CD8-positive, alpha-beta memory T cell (primary cell): ENCODE results near the gene PARP2. TPM values are rescaled to one million over a fixed set of nuclear protein-coding genes. Genes with fewer than 3 reads are reported as not detected.

Experiments
- CTCF ChIA-PET: fragments of 350-600 bp; sonication (Branson Sonifier 250); formaldehyde crosslinking; loops from one replicate; lab custom pipeline; 2021; ENCODE audit warnings: antibody characterized with exemption; lab: Charles Lee
- POLR2A ChIA-PET: fragments of 350-600 bp; sonication (Branson Sonifier 250); formaldehyde crosslinking; loops from one replicate; lab custom pipeline; 2021; ENCODE audit warnings: antibody characterized with exemption; lab: Charles Lee
- DNase-seq, 5 donors: peaks; one replicate each; pipeline versions ENCODE4 v3.0.0 to v3.0.0-alpha.2; 2020 to 2022; ENCODE audit warnings: mixed read lengths in 1 of 5
- H3K27ac ChIP-seq: one replicate; pipeline ENCODE4 v1.7.0; 2013; ENCODE audit warnings: low read depth, mild to moderate bottlenecking, low read length, moderate library complexity
- H3K27me3 ChIP-seq: 2 replicates; pipeline ENCODE4 v1.7.0; 2013; ENCODE audit warnings: low read length, mild to moderate bottlenecking; ENCODE audit not compliant: insufficient read depth, poor library complexity, severe bottlenecking
- H3K36me3 ChIP-seq: 2 replicates; pipeline ENCODE4 v1.7.0; 2013; ENCODE audit warnings: mild to moderate bottlenecking, low read length, moderate library complexity; ENCODE audit not compliant: insufficient read depth
- H3K4me1 ChIP-seq: 2 replicates; pipeline ENCODE4 v1.7.0; 2013; ENCODE audit warnings: mild to moderate bottlenecking, low read length, moderate library complexity; ENCODE audit not compliant: insufficient read depth
- H3K4me3 ChIP-seq: 2 replicates; pipeline ENCODE4 v1.7.0; 2013; ENCODE audit warnings: mild to moderate bottlenecking, low read length
- H3K9me3 ChIP-seq: 2 replicates; pipeline ENCODE4 v1.7.0; 2013; ENCODE audit warnings: mild to moderate bottlenecking, low read length
- H3K27ac Mint-ChIP-seq, 8 donors: one replicate each; pipeline ENCODE4 v1.8.0; 2020 to 2021; ENCODE audit warnings: mixed read lengths in 8 of 8, mild to moderate bottlenecking in 6 of 8, inconsistent platforms in 3 of 8, moderate library complexity in 3 of 8
- H3K27me3 Mint-ChIP-seq, 2 donors: one replicate each; pipeline ENCODE4 v1.8.0; 2020 to 2021; ENCODE audit warnings: mixed read lengths in 2 of 2, mild to moderate bottlenecking in 1 of 2, moderate library complexity in 1 of 2
- H3K36me3 Mint-ChIP-seq, 3 donors: one replicate each; pipeline ENCODE4 v1.8.0; 2020 to 2021; ENCODE audit warnings: mixed read lengths in 3 of 3, inconsistent platforms in 1 of 3, mild to moderate bottlenecking in 1 of 3
- H3K4me1 Mint-ChIP-seq, 3 donors: one replicate each; pipeline ENCODE4 v1.8.0; 2020 to 2021; ENCODE audit warnings: mixed read lengths in 3 of 3, inconsistent platforms in 1 of 3, mild to moderate bottlenecking in 1 of 3
- H3K4me3 Mint-ChIP-seq, 7 donors: one replicate each; pipeline ENCODE4 v1.8.0; 2020 to 2021; ENCODE audit warnings: mixed read lengths in 7 of 7, mild to moderate bottlenecking in 6 of 7, moderate library complexity in 4 of 7, inconsistent platforms in 2 of 7
- H3K9me3 Mint-ChIP-seq, 5 donors: one replicate each; pipeline ENCODE4 v1.8.0; 2020 to 2022; ENCODE audit warnings: mixed read lengths in 5 of 5, mild to moderate bottlenecking in 3 of 5, moderate library complexity in 2 of 5, inconsistent platforms in 1 of 5
- polyA plus RNA-seq: library from polyadenylated mRNA; unstranded; fragments of 300-500 nt; fragmentation: Illumina TruSeq; gene quantifications from one replicate; pipeline ENCODE4 v1.2.3, GENCODE V29; 2021
- total RNA-seq, 2 experiments: library from RNA; stranded (reverse); gene quantifications; one replicate each; pipeline ENCODE4 v1.2.3, GENCODE V29; 2021

The PARP2 gene
- total and polyA plus RNA-seq, 3 experiments from 2014 or later: 13.6 to 41.3 (median 35.0) TPM

DNA sequence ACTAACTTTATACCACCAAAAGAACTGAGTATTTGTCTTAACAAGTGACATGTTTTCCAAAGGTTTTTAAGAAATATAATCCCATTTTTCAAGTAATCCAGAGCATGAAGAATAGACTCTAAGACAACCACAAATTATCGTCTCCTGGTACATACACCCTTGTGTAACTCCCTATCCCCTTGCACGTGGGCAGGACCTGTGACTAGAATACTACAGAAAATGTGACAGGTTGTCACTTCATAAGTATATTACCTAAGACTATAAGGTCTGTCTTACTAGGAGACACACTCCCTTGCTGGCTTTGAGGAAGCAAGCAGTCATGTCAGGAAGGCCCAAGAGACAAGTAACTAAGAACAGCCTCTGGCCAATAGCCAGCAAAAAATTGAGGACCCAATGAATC, 29.4 kb upstream of the PARP2 start:
- ChIA-PET CTCF (interaction anchor here (0.5 kb wide), 1 partner anchor 28 kb away, joined by 3 read pairs; no protein-coding TSS in a partner anchor), POLR2A (no interaction called here)
- Histone ChIP-seq H3K27ac (no peak overlapping the region), H3K9me3 (no peaks in the 10 kb centered on the region), H3K4me3 (no peak overlapping the region), H3K4me1 (no peaks in the 10 kb centered on the region), H3K27me3 (no peaks in the 10 kb centered on the region), H3K36me3 (peaks cover 27% of the 10 kb centered on the region)
- Mint-ChIP-seq H3K27me3 (no peaks in the 10 kb centered on the region), H3K36me3 (peaks cover 0 to 63% (median 20%) of the 10 kb centered on the region in 3 donors), H3K27ac (peak overlapping the region in 1 of 8 donors; percentile 12), H3K4me3 (no peak overlapping the region), H3K9me3 (no peaks in the 10 kb centered on the region), H3K4me1 (no peaks in the 10 kb centered on the region)
- DNase-seq: no peak

GRCh38 chr14:20317720-20318119, 25.7 kb upstream of the PARP2 start:
- no peak for DNase-seq
- Mint-ChIP-seq H3K27me3 (no peaks in the 10 kb centered on the region), H3K9me3 (no peaks in the 10 kb centered on the region), H3K27ac (no peak overlapping the region), H3K4me1 (peaks cover 0 to 4% (median 0%) of the 10 kb centered on the region in 3 donors), H3K36me3 (peaks cover 0 to 69% (median 22%) of the 10 kb centered on the region in 3 donors), H3K4me3 (no peak overlapping the region)
- peaks cover 18% of the 10 kb centered on the region for H3K36me3 ChIP-seq
- H3K4me1 ChIP-seq: no peaks in the 10 kb centered on the region
- H3K27me3 ChIP-seq: no peaks in the 10 kb centered on the region
- POLR2A ChIA-PET: no interaction called here
- H3K9me3 ChIP-seq: no peaks in the 10 kb centered on the region
- H3K27ac ChIP-seq: no peak overlapping the region
- CTCF ChIA-PET: interaction anchor here (1.1 to 1.4 kb wide), 3 partner anchors 9 to 291 kb away, joined by 3 to 4 read pairs (median 4); no protein-coding TSS in a partner anchor
- no peak overlapping the region for H3K4me3 ChIP-seq

GRCh38 chr14:20327005-20327869, 16.2 kb upstream of the PARP2 start:
- no peak overlapping the region for H3K27ac ChIP-seq
- ChIA-PET POLR2A (interaction anchor here (1.6 kb wide), 1 partner anchor 16 kb away, joined by 9 read pairs; the partner anchor contains the start of gene PARP2), CTCF (interaction anchor here (0.7 to 11.0 kb wide), 31 partner anchors 9 to 369 kb away, joined by 3 to 144 read pairs (median 4); partner anchors contain the start of genes PARP2 and PIP4P1)
- H3K4me1 ChIP-seq: peaks cover under 1% of the 10 kb centered on the region
- H3K4me3 Mint-ChIP-seq: peak overlapping the region in 2 of 7 donors; percentile 26 to 33
- peaks cover 0 to 32% (median 4%) of the 10 kb centered on the region in 3 donors for H3K36me3 Mint-ChIP-seq
- peak overlapping the region; percentile 16 to 92 (median 78) for H3K27ac Mint-ChIP-seq
- H3K9me3 Mint-ChIP-seq: no peaks in the 10 kb centered on the region
- H3K27me3 Mint-ChIP-seq: no peaks in the 10 kb centered on the region
- peak in 3 of 5 donors; percentile 6 to 67 (median 60) for DNase-seq
- no peaks in the 10 kb centered on the region for H3K36me3 ChIP-seq
- H3K4me3 ChIP-seq: no peak overlapping the region
- no peaks in the 10 kb centered on the region for H3K9me3 ChIP-seq
- no peaks in the 10 kb centered on the region for H3K27me3 ChIP-seq
- peaks cover 22 to 39% (median 27%) of the 10 kb centered on the region in 3 donors for H3K4me1 Mint-ChIP-seq

DNA sequence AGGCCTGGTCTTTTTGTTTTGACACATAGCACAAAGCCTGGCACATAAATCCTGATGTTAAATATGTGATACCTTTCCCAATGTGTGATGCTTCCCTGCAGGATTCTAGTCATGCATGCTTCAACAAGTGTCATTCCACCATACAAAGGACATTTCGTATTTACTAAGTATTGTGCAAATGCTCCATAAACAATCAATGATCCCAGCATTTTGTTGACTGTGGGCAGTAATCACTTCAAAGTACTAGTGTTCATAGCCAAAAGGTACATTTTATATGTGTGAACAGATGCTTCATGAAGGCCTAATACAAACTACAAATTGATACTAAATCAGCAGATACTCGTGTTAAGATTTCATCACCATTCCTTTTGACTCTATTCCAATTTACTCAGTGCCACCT, 14.7 kb upstream of the PARP2 start:
- Mint-ChIP-seq H3K27ac (peak overlapping the region in 3 of 8 donors; percentile 17 to 48 (median 41)), H3K4me1 (peaks cover 34 to 53% (median 41%) of the 10 kb centered on the region in 3 donors), H3K4me3 (peak overlapping the region in 1 of 7 donors; percentile 16), H3K27me3 (no peaks in the 10 kb centered on the region), H3K36me3 (peaks cover 0 to 32% (median 4%) of the 10 kb centered on the region in 3 donors), H3K9me3 (no peaks in the 10 kb centered on the region)
- Histone ChIP-seq H3K36me3 (no peaks in the 10 kb centered on the region), H3K4me1 (peaks cover 13% of the 10 kb centered on the region), H3K27ac (no peak overlapping the region), H3K27me3 (no peaks in the 10 kb centered on the region), H3K4me3 (no peak overlapping the region), H3K9me3 (no peaks in the 10 kb centered on the region)
- CTCF ChIA-PET: interaction anchor here (1.1 to 11.0 kb wide), 9 partner anchors 10 to 355 kb away, joined by 3 to 144 read pairs (median 11); partner anchors contain the start of genes PARP2 and PIP4P1
- no peak for DNase-seq
- POLR2A ChIA-PET: no interaction called here

DNA sequence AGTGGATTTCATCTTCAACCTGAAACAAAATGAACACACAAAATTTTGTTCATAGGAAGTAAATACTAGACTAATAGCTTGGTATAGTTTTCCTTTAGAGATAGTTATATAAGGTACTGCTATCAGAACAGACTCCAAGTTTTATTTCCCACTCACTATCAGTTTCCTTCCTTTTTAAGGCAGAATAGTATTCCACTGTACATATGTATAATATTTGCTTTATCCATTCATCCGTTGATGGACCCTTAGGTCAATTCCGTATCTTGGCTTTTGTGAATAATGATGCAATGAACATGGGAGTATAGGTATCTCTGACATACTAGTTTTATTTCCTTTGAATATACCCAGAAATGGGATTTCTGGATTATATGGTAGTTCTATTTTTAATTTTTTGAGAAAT, 14.1 kb upstream of the PARP2 start:
- H3K27ac Mint-ChIP-seq: peak overlapping the region in 3 of 8 donors; percentile 9 to 28 (median 17)
- H3K4me1 Mint-ChIP-seq: peaks cover 34 to 53% (median 42%) of the 10 kb centered on the region in 3 donors
- Histone ChIP-seq H3K27me3 (no peaks in the 10 kb centered on the region), H3K4me3 (no peak overlapping the region), H3K4me1 (peaks cover 16% of the 10 kb centered on the region), H3K36me3 (no peaks in the 10 kb centered on the region), H3K27ac (no peak overlapping the region), H3K9me3 (no peaks in the 10 kb centered on the region)
- no peak overlapping the region for H3K4me3 Mint-ChIP-seq
- no peak for DNase-seq
- CTCF ChIA-PET: interaction anchor here (1.1 to 11.0 kb wide), 4 partner anchors 13 to 303 kb away, joined by 3 to 144 read pairs (median 38); partner anchors contain the start of gene PARP2
- POLR2A ChIA-PET: no interaction called here
- no peaks in the 10 kb centered on the region for H3K9me3 Mint-ChIP-seq
- no peaks in the 10 kb centered on the region for H3K27me3 Mint-ChIP-seq
- H3K36me3 Mint-ChIP-seq: peaks cover 0 to 27% (median 4%) of the 10 kb centered on the region in 3 donors

- H3K4me3 Mint-ChIP-seq: peak overlapping the region in 2 of 7 donors; percentile 15 to 34
- POLR2A ChIA-PET: no interaction called here
- peak overlapping the region in 3 of 8 donors; percentile 72 to 85 (median 77) for H3K27ac Mint-ChIP-seq
- H3K36me3 ChIP-seq: no peaks in the 10 kb centered on the region
- H3K4me1 Mint-ChIP-seq: peaks cover 34 to 56% (median 42%) of the 10 kb centered on the region in 3 donors
- no peaks in the 10 kb centered on the region for H3K27me3 ChIP-seq
- no peak for DNase-seq
- H3K36me3 Mint-ChIP-seq: peaks cover 0 to 17% (median 0%) of the 10 kb centered on the region in 3 donors
- no peak overlapping the region for H3K4me3 ChIP-seq
- H3K9me3 Mint-ChIP-seq: no peaks in the 10 kb centered on the region
- peaks cover 16% of the 10 kb centered on the region for H3K4me1 ChIP-seq
- H3K27ac ChIP-seq: no peak overlapping the region
- H3K27me3 Mint-ChIP-seq: no peaks in the 10 kb centered on the region
- CTCF ChIA-PET: interaction anchor here (1.6 to 11.0 kb wide), 3 partner anchors 11 to 301 kb away, joined by 3 to 144 read pairs (median 72); partner anchors contain the start of gene PARP2
- H3K9me3 ChIP-seq: no peaks in the 10 kb centered on the region
Measured at GRCh38 chr14:20331053-20331613, 12.3 kb upstream of the PARP2 start.

GRCh38 chr14:20332431-20332787, 11.0 kb upstream of the PARP2 start:
- H3K27ac Mint-ChIP-seq: peak overlapping the region; percentile 83 to 98 (median 96)
- peaks cover 30 to 51% (median 37%) of the 10 kb centered on the region in 3 donors for H3K4me1 Mint-ChIP-seq
- DNase-seq: no peak
- peak overlapping the region; percentile 99 to 100 (median 99) for H3K4me3 Mint-ChIP-seq
- CTCF ChIA-PET: interaction anchor here (0.8 to 11.0 kb wide), 5 partner anchors 10 to 349 kb away, joined by 3 to 144 read pairs (median 10); partner anchors contain the start of gene PARP2
- peak overlapping the region; percentile 76 for H3K27ac ChIP-seq
- POLR2A ChIA-PET: interaction anchor here (3.1 kb wide), 1 partner anchor 10 kb away, joined by 37 read pairs; the partner anchor contains the start of gene PARP2
- peak overlapping the region; percentile 88 for H3K4me3 ChIP-seq
- H3K9me3 ChIP-seq: no peaks in the 10 kb centered on the region
- H3K9me3 Mint-ChIP-seq: no peaks in the 10 kb centered on the region
- peaks cover 0 to 12% (median 0%) of the 10 kb centered on the region in 3 donors for H3K36me3 Mint-ChIP-seq
- no peaks in the 10 kb centered on the region for H3K27me3 ChIP-seq
- H3K4me1 ChIP-seq: peaks cover 16% of the 10 kb centered on the region
- no peaks in the 10 kb centered on the region for H3K27me3 Mint-ChIP-seq
- no peaks in the 10 kb centered on the region for H3K36me3 ChIP-seq
